Neural cell (in vitro differentiated cells): ENCODE measurements around the gene VSIG10L.
A peak's percentile ranks its signal among the peaks of the same experiment; 100 is the strongest.

Source experiments
- EZH2 ChIP-seq: fragments of 200-600, 300-800 bp; shearing (Covaris generic), sonication (generic); IDR thresholded peaks from 2 replicates; pipeline ENCODE4 v1.6.1; 2014; ENCODE audit warnings: antibody characterized with exemption, low read length, borderline replicate concordance, mild to moderate bottlenecking; ENCODE audit not compliant: insufficient read depth, poor library complexity, severe bottlenecking
- POLR2AphosphoS5 ChIP-seq: IDR thresholded peaks from 2 replicates; pipeline ENCODE4 v1.6.1; 2012
- SMC3 ChIP-seq: fragments of 450-650 bp; conservative IDR thresholded peaks from 2 replicates; pipeline ENCODE4 v1.6.1; 2014; ENCODE audit warnings: antibody characterized with exemption, mild to moderate bottlenecking, moderate library complexity; ENCODE audit not compliant: poor library complexity
- TF ChIP-seq, protein P1 (sequence below): fragments of 450-650 bp; IDR thresholded peaks from 2 replicates; pipeline ENCODE4 v1.5.1; 2014; ENCODE audit warnings: antibody characterized with exemption, mild to moderate bottlenecking, moderate library complexity; ENCODE audit not compliant: poor library complexity, severe bottlenecking

DNA sequence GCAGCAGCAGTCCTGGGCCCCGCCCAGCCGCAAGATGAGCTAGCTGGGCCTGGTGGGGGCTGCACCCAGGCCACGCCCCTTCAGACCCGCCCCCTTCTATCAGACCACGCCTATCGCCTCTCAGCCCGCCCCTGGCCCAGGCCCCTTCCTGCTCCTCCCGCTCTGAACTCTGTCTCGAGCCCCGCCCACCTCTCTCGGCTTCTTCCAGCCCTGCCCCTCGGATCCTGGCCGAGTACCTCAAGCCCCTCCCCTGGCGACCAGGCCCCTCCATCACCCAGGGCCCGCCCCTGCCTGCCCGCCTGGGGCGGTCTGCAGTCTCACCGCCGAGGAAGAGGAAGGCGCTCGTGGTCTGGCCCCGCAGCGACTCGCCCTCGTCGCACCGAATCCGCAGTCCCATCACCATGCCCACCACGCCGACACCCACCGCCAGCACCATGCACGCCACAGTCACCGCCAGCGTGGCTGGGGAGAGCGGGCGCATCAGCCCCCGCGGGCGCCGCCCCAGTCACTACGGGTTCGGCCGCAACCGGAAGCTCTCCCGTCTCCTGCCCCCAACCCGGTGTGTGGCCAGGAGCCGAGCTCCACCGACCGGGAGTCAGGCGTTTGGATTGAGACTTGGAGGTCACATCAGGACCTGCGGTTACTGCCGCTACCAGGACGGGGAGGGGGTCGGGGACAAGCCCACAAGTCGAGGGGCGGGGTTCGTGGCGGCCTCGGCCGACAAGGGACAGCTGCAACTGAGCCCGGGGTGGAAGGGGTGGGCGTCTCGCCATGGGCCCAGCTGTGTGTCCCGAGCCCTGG lies 25.8 kb upstream of the VSIG10L start:
- no peak for TF ChIP-seq POLR2AphosphoS5
- TF ChIP-seq, protein P1, sequence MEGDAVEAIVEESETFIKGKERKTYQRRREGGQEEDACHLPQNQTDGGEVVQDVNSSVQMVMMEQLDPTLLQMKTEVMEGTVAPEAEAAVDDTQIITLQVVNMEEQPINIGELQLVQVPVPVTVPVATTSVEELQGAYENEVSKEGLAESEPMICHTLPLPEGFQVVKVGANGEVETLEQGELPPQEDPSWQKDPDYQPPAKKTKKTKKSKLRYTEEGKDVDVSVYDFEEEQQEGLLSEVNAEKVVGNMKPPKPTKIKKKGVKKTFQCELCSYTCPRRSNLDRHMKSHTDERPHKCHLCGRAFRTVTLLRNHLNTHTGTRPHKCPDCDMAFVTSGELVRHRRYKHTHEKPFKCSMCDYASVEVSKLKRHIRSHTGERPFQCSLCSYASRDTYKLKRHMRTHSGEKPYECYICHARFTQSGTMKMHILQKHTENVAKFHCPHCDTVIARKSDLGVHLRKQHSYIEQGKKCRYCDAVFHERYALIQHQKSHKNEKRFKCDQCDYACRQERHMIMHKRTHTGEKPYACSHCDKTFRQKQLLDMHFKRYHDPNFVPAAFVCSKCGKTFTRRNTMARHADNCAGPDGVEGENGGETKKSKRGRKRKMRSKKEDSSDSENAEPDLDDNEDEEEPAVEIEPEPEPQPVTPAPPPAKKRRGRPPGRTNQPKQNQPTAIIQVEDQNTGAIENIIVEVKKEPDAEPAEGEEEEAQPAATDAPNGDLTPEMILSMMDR: peak; percentile 22
- TF ChIP-seq SMC3: no peak
- TF ChIP-seq EZH2: no peak
